K562 (cell line): Measurements from ENCODE around the gene FOSL1. TPM values are rescaled to one million over a fixed set of nuclear protein-coding genes. Genes with fewer than 3 reads are reported as not detected.

Source experiments
- ARID3A ChIP-seq: IDR thresholded peaks from 2 replicates; pipeline ENCODE4 v1.6.1; 2012; ENCODE audit warnings: low read depth, low read length, improper control_type of control experiment, borderline replicate concordance
- DPF2 ChIP-seq: fragments of 450-650 bp; IDR thresholded peaks from 2 replicates; pipeline ENCODE4 v1.6.1; 2016
- HDAC6 ChIP-seq: IDR thresholded peaks from 2 replicates; pipeline ENCODE4 v1.6.1; 2012; ENCODE audit warnings: low read depth, mild to moderate bottlenecking, control low read depth, inconsistent platforms, low read length, moderate library complexity
- HMG20A ChIP-seq: fragments of 450-650 bp; formaldehyde crosslinking; conservative IDR thresholded peaks from 2 replicates; pipeline ENCODE4 v1.4.0; 2020; ENCODE audit warnings: mild to moderate bottlenecking, mixed read lengths
- LEF1 ChIP-seq: fragments of 450-650 bp; IDR thresholded peaks from 2 replicates; pipeline ENCODE4 v1.6.1; 2016; ENCODE audit warnings: mild to moderate bottlenecking
- MBD2 ChIP-seq: sonication (generic); IDR thresholded peaks from 2 replicates; pipeline ENCODE4 v1.6.1; 2016; ENCODE audit warnings: low read depth, borderline replicate concordance
- MYC ChIP-seq, 2 experiments: fragments of 250-450 bp in 1 of 2; sonication (Bioruptor Pico) in 1 of 2; IDR thresholded peaks; 2 replicates each; pipeline versions ENCODE4 v1.5.1 to v1.6.1; 2012 to 2021; ENCODE audit warnings: low read depth in 2 of 2, borderline replicate concordance in 1 of 2, improper control_type of control experiment in 1 of 2, low read length in 1 of 2, mild to moderate bottlenecking in 1 of 2, moderate library complexity in 1 of 2
- NCOR1 ChIP-seq: fragments of 450-650 bp; IDR thresholded peaks from 2 replicates; pipeline ENCODE4 v1.6.1; 2016; ENCODE audit warnings: mild to moderate bottlenecking, moderate library complexity
- PHF20 ChIP-seq: fragments of 450-650 bp; IDR thresholded peaks from 2 replicates; pipeline ENCODE4 v1.6.1; 2018; ENCODE audit not compliant: partially characterized antibody
- PURB ChIP-seq: sonication (generic); formaldehyde crosslinking; IDR thresholded peaks from 2 replicates; pipeline ENCODE4 v1.9.0; 2021; ENCODE audit warnings: low read depth, mild to moderate bottlenecking, missing genetic modification reagents
- RUNX1 ChIP-seq: sonication (generic); IDR thresholded peaks from 2 replicates; pipeline ENCODE4 v1.6.1; 2016; ENCODE audit warnings: antibody characterized with exemption, low read depth
- SAFB ChIP-seq: fragments of 200-400 bp; formaldehyde crosslinking; IDR thresholded peaks from 2 replicates; pipeline ENCODE4 v1.6.1; 2017; ENCODE audit warnings: low read depth, low read length, borderline replicate concordance
- ZNF212 ChIP-seq: fragments of 450-650 bp; formaldehyde crosslinking; IDR thresholded peaks from 2 replicates; pipeline ENCODE4 v1.4.0; 2020; ENCODE audit warnings: mild to moderate bottlenecking
- ZNF217 ChIP-seq: sonication (generic); formaldehyde crosslinking; IDR thresholded peaks from 2 replicates; pipeline ENCODE4 v1.8.0; 2022; ENCODE audit warnings: mild to moderate bottlenecking, missing genetic modification reagents
- ZNF518B ChIP-seq: fragments of 250-450 bp; sonication (Bioruptor Pico); IDR thresholded peaks from 2 replicates; pipeline ENCODE4 v1.5.0; 2021; ENCODE audit warnings: mild to moderate bottlenecking, moderate library complexity
- ZNF695 ChIP-seq: fragments of 450-650 bp; formaldehyde crosslinking; IDR thresholded peaks from 2 replicates; pipeline ENCODE4 v1.4.0; 2020; ENCODE audit warnings: mild to moderate bottlenecking, moderate library complexity
- polyA plus RNA-seq, 8 experiments: library from polyadenylated mRNA; depleted of rRNA in 4 of 8; stranded (reverse) in 5 of 8; unstranded in 3 of 8; fragments of >200 nt; fragmentation: Nextera tagmentation in 2 of 8; fragmentation: Illumina TruSeq in 1 of 8; extraction: Ambion mirVana in 2 of 8; extraction: Trizol in 1 of 8; gene quantifications; 2 replicates each; pipeline versions ENCODE4 v1.2.1 to v1.2.3, GENCODE V29; 2011 to 2014; ENCODE audit warnings: inconsistent platforms in 1 of 8, missing spikeins in 1 of 8
- total RNA-seq, 7 experiments: library from RNA; depleted of rRNA in 6 of 7; stranded (reverse); fragments of >200 nt in 6 of 7; fragmentation: Illumina TruSeq in 2 of 7; extraction: Trizol in 2 of 7; gene quantifications; 2 replicates each; pipeline versions ENCODE4 v1.2.1 to v1.2.3, GENCODE V29; 2011 to 2021; ENCODE audit warnings: low replicate concordance in 1 of 7
- TF ChIP-seq, protein P1 (sequence below): fragments of 200-400 bp; formaldehyde crosslinking; IDR thresholded peaks from 2 replicates; pipeline ENCODE4 v1.6.1; 2017; ENCODE audit warnings: mild to moderate bottlenecking, low read depth, low read length, moderate library complexity
- TF ChIP-seq, protein P2 (sequence below): fragments of 450-650 bp; IDR thresholded peaks from 2 replicates; pipeline ENCODE4 v1.6.1; 2016

FOSL1 gene
- total and polyA plus RNA-seq, 9 of the 15 experiments (the other 6 are each of a cell fraction or from before 2014, with no cell fraction given): 3.5 to 39.6 (median 10.0) TPM

- TF ChIP-seq ZNF518B (CRISPR knock-in tag) (no peak), ZNF212 (CRISPR knock-in tag) (peak; percentile 14; the same call in 1 of the 2 replicates), HDAC6 (no peak), HMG20A (no peak), ARID3A (no peak), ZNF217 (CRISPR knock-in tag) (no peak), MYC (IDR thresholded peaks at IDR 0.05; ENCODE audit: low read depth, low read length) (peak; percentile 98), MYC (CRISPR knock-in tag; IDR thresholded peaks at IDR 0.05; ENCODE audit: borderline replicate concordance, low read depth) (peak; percentile 94), RUNX1 (no peak), PHF20 (no peak), NCOR1 (peak; percentile 52), MBD2 (0 out of 2 replicates have a peak, but pooled peaks have one; percentile 15), SAFB (no peak), LEF1 (no peak), PURB (CRISPR knock-in tag) (no peak), DPF2 (peak; percentile 77), ZNF695 (no peak)
- TF ChIP-seq, protein P1, sequence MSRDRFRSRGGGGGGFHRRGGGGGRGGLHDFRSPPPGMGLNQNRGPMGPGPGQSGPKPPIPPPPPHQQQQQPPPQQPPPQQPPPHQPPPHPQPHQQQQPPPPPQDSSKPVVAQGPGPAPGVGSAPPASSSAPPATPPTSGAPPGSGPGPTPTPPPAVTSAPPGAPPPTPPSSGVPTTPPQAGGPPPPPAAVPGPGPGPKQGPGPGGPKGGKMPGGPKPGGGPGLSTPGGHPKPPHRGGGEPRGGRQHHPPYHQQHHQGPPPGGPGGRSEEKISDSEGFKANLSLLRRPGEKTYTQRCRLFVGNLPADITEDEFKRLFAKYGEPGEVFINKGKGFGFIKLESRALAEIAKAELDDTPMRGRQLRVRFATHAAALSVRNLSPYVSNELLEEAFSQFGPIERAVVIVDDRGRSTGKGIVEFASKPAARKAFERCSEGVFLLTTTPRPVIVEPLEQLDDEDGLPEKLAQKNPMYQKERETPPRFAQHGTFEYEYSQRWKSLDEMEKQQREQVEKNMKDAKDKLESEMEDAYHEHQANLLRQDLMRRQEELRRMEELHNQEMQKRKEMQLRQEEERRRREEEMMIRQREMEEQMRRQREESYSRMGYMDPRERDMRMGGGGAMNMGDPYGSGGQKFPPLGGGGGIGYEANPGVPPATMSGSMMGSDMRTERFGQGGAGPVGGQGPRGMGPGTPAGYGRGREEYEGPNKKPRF: no peak; the same call in none of the 2 replicates
- TF ChIP-seq, protein P2, sequence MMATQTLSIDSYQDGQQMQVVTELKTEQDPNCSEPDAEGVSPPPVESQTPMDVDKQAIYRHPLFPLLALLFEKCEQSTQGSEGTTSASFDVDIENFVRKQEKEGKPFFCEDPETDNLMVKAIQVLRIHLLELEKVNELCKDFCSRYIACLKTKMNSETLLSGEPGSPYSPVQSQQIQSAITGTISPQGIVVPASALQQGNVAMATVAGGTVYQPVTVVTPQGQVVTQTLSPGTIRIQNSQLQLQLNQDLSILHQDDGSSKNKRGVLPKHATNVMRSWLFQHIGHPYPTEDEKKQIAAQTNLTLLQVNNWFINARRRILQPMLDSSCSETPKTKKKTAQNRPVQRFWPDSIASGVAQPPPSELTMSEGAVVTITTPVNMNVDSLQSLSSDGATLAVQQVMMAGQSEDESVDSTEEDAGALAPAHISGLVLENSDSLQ: no peak
Measured at GRCh38 chr11:65899356-65900124, 648 bp downstream of the FOSL1 start (continued).
